HEK293 (cell line): ENCODE results near the gene RASAL2.

Experiments
- KLF17 ChIP-seq: fragments of 450-650 bp; formaldehyde crosslinking; IDR thresholded peaks from 2 replicates; pipeline ENCODE4 v1.5.1; 2016; ENCODE audit warnings: missing biosample characterization, missing genetic modification characterization
- PRDM10 ChIP-seq: fragments of 450-650 bp; formaldehyde crosslinking; IDR thresholded peaks from 2 replicates; pipeline ENCODE4 v1.5.1; 2016; ENCODE audit warnings: missing biosample characterization, missing genetic modification characterization
- REST ChIP-seq: fragments of 450-650 bp; formaldehyde crosslinking; IDR thresholded peaks from 2 replicates; pipeline ENCODE4 v1.5.1; 2016; ENCODE audit warnings: missing biosample characterization, missing genetic modification characterization
- WT1 ChIP-seq: fragments of 450-650 bp; formaldehyde crosslinking; IDR thresholded peaks from 2 replicates; pipeline ENCODE4 v1.5.1; 2016; ENCODE audit warnings: missing biosample characterization, missing genetic modification characterization
- ZBTB44 ChIP-seq: fragments of 450-650 bp; IDR thresholded peaks from 2 replicates; pipeline ENCODE4 v1.5.1; 2018; ENCODE audit warnings: missing biosample characterization, mild to moderate bottlenecking, missing genetic modification characterization
- ZNF335 ChIP-seq: fragments of 450-650 bp; formaldehyde crosslinking; conservative IDR thresholded peaks from 2 replicates; pipeline ENCODE4 v1.5.1; 2016; ENCODE audit warnings: missing biosample characterization, missing genetic modification characterization
- ZNF449 ChIP-seq: fragments of 450-650 bp; formaldehyde crosslinking; IDR thresholded peaks from 2 replicates; pipeline ENCODE4 v1.5.1; 2017; ENCODE audit warnings: missing biosample characterization, mild to moderate bottlenecking, missing genetic modification characterization, moderate library complexity
- ZNF513 ChIP-seq: fragments of 450-650 bp; IDR thresholded peaks from 2 replicates; pipeline ENCODE4 v1.5.1; 2018; ENCODE audit warnings: missing biosample characterization, missing genetic modification characterization
- ZNF561 ChIP-seq: fragments of 450-650 bp; IDR thresholded peaks from 2 replicates; pipeline ENCODE4 v1.5.1; 2018; ENCODE audit warnings: missing biosample characterization, missing genetic modification characterization, borderline replicate concordance
- ZNF701 ChIP-seq: fragments of 450-650 bp; formaldehyde crosslinking; IDR thresholded peaks from 2 replicates; pipeline ENCODE4 v1.5.1; 2016; ENCODE audit warnings: missing biosample characterization, missing genetic modification characterization
- ZNF830 ChIP-seq: fragments of 450-650 bp; IDR thresholded peaks from 2 replicates; pipeline ENCODE4 v1.5.0; 2018; ENCODE audit warnings: missing biosample characterization, missing genetic modification characterization, low read depth, mild to moderate bottlenecking, moderate library complexity
- ZSCAN16 ChIP-seq: fragments of 450-650 bp; formaldehyde crosslinking; IDR thresholded peaks from 2 replicates; pipeline ENCODE4 v1.5.1; 2016; ENCODE audit warnings: missing biosample characterization, missing genetic modification characterization
- TF ChIP-seq, protein P1 (sequence below): fragments of 450-650 bp; formaldehyde crosslinking; IDR thresholded peaks from 2 replicates; pipeline ENCODE4 v1.5.1; 2016; ENCODE audit warnings: missing biosample characterization, missing genetic modification characterization

RASAL2 gene

DNA sequence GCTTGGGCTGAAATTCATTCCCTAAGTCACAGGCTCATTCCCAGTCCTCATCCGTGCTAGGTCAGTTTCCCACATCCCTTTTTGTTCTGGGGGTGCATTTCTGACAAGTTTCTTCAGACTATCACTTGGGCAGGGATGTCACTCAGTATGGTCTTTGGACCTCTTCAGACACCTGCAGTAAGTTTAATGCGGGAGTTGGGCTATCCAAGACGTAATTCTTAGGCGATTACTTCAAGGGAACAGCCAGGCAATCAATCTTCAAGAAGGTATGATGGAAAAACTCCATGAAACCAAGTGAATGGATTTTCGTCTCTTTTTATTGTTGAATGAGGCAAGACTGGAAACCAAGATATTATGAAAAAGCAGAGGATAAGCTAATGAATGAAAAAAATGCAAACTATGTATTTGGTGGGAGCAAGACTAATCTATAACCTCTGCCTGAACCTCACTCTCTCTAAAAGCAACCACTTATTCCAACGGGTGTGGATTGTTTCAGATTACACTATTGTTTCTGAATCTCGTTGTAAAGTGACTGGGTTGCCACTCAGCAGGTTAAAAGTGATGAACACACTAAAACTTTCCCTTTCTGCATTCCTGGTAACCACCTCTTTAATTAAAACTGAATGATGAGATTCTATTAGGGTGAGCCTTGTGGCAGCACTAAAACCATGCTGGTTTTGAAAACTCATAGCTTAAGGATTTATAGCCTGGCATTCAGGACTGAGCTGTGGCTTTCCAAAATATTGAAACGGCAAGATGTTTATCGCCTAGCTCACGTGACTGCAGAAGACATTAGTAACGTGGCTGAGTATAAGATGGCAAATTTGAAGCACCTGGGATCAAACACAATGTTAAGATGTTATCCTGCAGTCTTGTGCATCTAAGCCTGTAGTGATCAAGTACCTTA lies 1.1 kb downstream of the RASAL2 start (continued):
- 0 out of 2 replicates have a peak, but pooled peaks have one; percentile 3 for TF ChIP-seq REST (tag by site-specific recombination)
- TF ChIP-seq ZBTB44 (tag by site-specific recombination) = peak; percentile 44; the same call in 1 of the 2 replicates
- no peak for TF ChIP-seq ZNF513
- TF ChIP-seq ZSCAN16 (tag by site-specific recombination) = no peak
- TF ChIP-seq ZNF701 (tag by site-specific recombination) = no peak
- peak; percentile 71 for TF ChIP-seq KLF17
- 0 out of 2 replicates have a peak, but pooled peaks have one; percentile 57 for TF ChIP-seq ZNF561 (tag by site-specific recombination)
- TF ChIP-seq, protein P1, sequence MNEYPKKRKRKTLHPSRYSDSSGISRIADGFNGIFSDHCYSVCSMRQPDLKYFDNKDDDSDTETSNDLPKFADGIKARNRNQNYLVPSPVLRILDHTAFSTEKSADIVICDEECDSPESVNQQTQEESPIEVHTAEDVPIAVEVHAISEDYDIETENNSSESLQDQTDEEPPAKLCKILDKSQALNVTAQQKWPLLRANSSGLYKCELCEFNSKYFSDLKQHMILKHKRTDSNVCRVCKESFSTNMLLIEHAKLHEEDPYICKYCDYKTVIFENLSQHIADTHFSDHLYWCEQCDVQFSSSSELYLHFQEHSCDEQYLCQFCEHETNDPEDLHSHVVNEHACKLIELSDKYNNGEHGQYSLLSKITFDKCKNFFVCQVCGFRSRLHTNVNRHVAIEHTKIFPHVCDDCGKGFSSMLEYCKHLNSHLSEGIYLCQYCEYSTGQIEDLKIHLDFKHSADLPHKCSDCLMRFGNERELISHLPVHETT (tag by site-specific recombination) = no peak
- 0 out of 2 replicates have a peak, but pooled peaks have one; percentile 14 for TF ChIP-seq ZNF449 (tag by site-specific recombination)
- no peak for TF ChIP-seq ZNF830
- 0 out of 2 replicates have a peak, but pooled peaks have one; percentile 36 for TF ChIP-seq WT1 (tag by site-specific recombination)
- TF ChIP-seq ZNF335 (tag by site-specific recombination) = peak; percentile 69; the same call in 1 of the 2 replicates
- no peak for TF ChIP-seq PRDM10 (tag by site-specific recombination)
